ENCODE results near the gene ATG16L2. TPM values are rescaled to one million over a fixed set of nuclear protein-coding genes. Genes with fewer than 3 reads are reported as not detected.

ATG16L2 gene
- total and polyA plus RNA-seq, 2 donors (not counting 1 experiment from before 2014, with no cell fraction given) = 212 to 350 TPM

GRCh38 chr11:72783144-72783905 is 30.9 kb upstream of the ATG16L2 start:
- Mint-ChIP-seq H3K27ac (peak overlapping the region; percentile 20), H3K27me3 (no peaks in the 10 kb centered on the region), H3K4me3 (peak overlapping the region; percentile 81), H3K9me3 (ENCODE audit: insufficient read depth) (no peaks in the 10 kb centered on the region), H3K4me1 (peaks cover 53% of the 10 kb centered on the region)
- intact Hi-C loops (cut with micrococcal nuclease) = no loop called here
- Histone ChIP-seq H3K79me2 (ENCODE audit: control insufficient read depth, insufficient read depth, low read length) (peaks cover 28% of the 10 kb centered on the region), H3K27me3 (replicated peaks in 1 of 4; ENCODE audit: control extremely low read depth in 1 of 4, control insufficient read depth in 3 of 4, insufficient read depth in 4 of 4, low read length in 3 of 4) (no peaks in the 10 kb centered on the region), H3K4me2 (replicated peaks; ENCODE audit: low read depth, low read length, poor library complexity, severe bottlenecking) (no peak overlapping the region), H4K20me1 (ENCODE audit: control insufficient read depth, insufficient read depth, low read length, poor library complexity, severe bottlenecking) (peaks cover 17% of the 10 kb centered on the region), H3K27ac (ENCODE audit: low read length in 2 of 2) (no peak overlapping the region), H3K4me1 (ENCODE audit: control insufficient read depth in 2 of 2, insufficient read depth in 2 of 2, low read length in 2 of 2) (peaks cover 44 to 48% of the 10 kb centered on the region in 2 donors), H3K36me3 (replicated peaks in 1 of 2; ENCODE audit: control extremely low read depth in 1 of 2, control insufficient read depth in 1 of 2, extremely low read depth in 1 of 2, insufficient read depth in 2 of 2, low read length in 1 of 2) (no peaks in the 10 kb centered on the region), H3K9ac (ENCODE audit: low read length) (no peak overlapping the region), H2AFZ (ENCODE audit: insufficient read depth, low read depth, low read length, poor library complexity, severe bottlenecking) (no peak overlapping the region), H3K4me3 (ENCODE audit: control extremely low read depth in 1 of 5, extremely low read depth in 1 of 5, insufficient read depth in 1 of 5, low read depth in 2 of 5, low read length in 4 of 5) (no peak overlapping the region), H3K9me3 (ENCODE audit: control extremely low read depth in 1 of 3, control insufficient read depth in 2 of 3, insufficient read depth in 1 of 3, low read length in 2 of 3) (no peaks in the 10 kb centered on the region)
- no peak for DNase-seq
- ChIA-PET POLR2A (interaction anchor here (0.9 to 1.4 kb wide), 2 partner anchors 21 to 47 kb away, joined by 3 to 4 read pairs; no protein-coding TSS in a partner anchor), CTCF (interaction anchor here (1.4 to 1.9 kb wide), 5 partner anchors 10 to 100 kb away, joined by 3 to 27 read pairs (median 4); partner anchors contain the start of gene STARD10)
- WGBS (ENCODE audit: insufficient coverage) = 100% methylated on average over 2 of the region's 2 CpGs
- TF ChIP-seq EZH2 (IDR thresholded peaks at IDR 0.05; ENCODE audit: borderline replicate concordance, insufficient read depth, low read depth, low read length, poor library complexity, severe bottlenecking) = no peak
- TF ChIP-seq CTCF (IDR thresholded peaks at IDR 0.05) = no peak
- no peak for ATAC-seq (ENCODE audit: low read depth)

- Mint-ChIP-seq H3K27ac (no peak overlapping the region), H3K9me3 (ENCODE audit: insufficient read depth) (no peaks in the 10 kb centered on the region), H3K4me3 (no peak overlapping the region), H3K4me1 (peaks cover 57% of the 10 kb centered on the region), H3K27me3 (no peaks in the 10 kb centered on the region)
- DNase-seq (no peak), ATAC-seq (ENCODE audit: low read depth) (no peak)
- no peak overlapping the region for H3K9ac ChIP-seq (ENCODE audit: low read length)
- no peak overlapping the region for H3K4me2 ChIP-seq (replicated peaks; ENCODE audit: low read depth, low read length, poor library complexity, severe bottlenecking)
- H3K27ac ChIP-seq (ENCODE audit: low read length in 2 of 2) = no peak overlapping the region
- H3K27me3 ChIP-seq (replicated peaks in 1 of 4; ENCODE audit: control extremely low read depth in 1 of 4, control insufficient read depth in 3 of 4, insufficient read depth in 4 of 4, low read length in 3 of 4) = no peaks in the 10 kb centered on the region
- ChIA-PET CTCF (no interaction called here), POLR2A (interaction anchor here (0.6 kb wide), 1 partner anchor 62 kb away, joined by 6 read pairs; no protein-coding TSS in a partner anchor)
- H4K20me1 ChIP-seq (ENCODE audit: control insufficient read depth, insufficient read depth, low read length, poor library complexity, severe bottlenecking) = peaks cover 16% of the 10 kb centered on the region
- peaks cover 17% of the 10 kb centered on the region for H3K79me2 ChIP-seq (ENCODE audit: control insufficient read depth, insufficient read depth, low read length)
- no peak overlapping the region for H3K4me3 ChIP-seq (ENCODE audit: control extremely low read depth in 1 of 5, extremely low read depth in 1 of 5, insufficient read depth in 1 of 5, low read depth in 2 of 5, low read length in 4 of 5)
- WGBS (ENCODE audit: insufficient coverage) = 98% methylated on average over 9 of the region's 10 CpGs
- H3K9me3 ChIP-seq (ENCODE audit: control extremely low read depth in 1 of 3, control insufficient read depth in 2 of 3, insufficient read depth in 1 of 3, low read length in 2 of 3) = no peaks in the 10 kb centered on the region
- peaks cover 43 to 52% of the 10 kb centered on the region in 2 donors for H3K4me1 ChIP-seq (ENCODE audit: control insufficient read depth in 2 of 2, insufficient read depth in 2 of 2, low read length in 2 of 2)
- TF ChIP-seq EZH2 (IDR thresholded peaks at IDR 0.05; ENCODE audit: borderline replicate concordance, insufficient read depth, low read depth, low read length, poor library complexity, severe bottlenecking) = no peak
- TF ChIP-seq CTCF (IDR thresholded peaks at IDR 0.05) = no peak
- intact Hi-C loops (cut with micrococcal nuclease) = no loop called here
- no peaks in the 10 kb centered on the region for H3K36me3 ChIP-seq (replicated peaks in 1 of 2; ENCODE audit: control extremely low read depth in 1 of 2, control insufficient read depth in 1 of 2, extremely low read depth in 1 of 2, insufficient read depth in 2 of 2, low read length in 1 of 2)
- no peak overlapping the region for H2AFZ ChIP-seq (ENCODE audit: insufficient read depth, low read depth, low read length, poor library complexity, severe bottlenecking)
These were observed 29.5 kb upstream of the ATG16L2 start for GRCh38 chr11:72784662-72785061.
